Vagina (tissue), 2 donors: Measurements from ENCODE around the gene TUBGCP2. TPM values are rescaled to one million over a fixed set of nuclear protein-coding genes. Genes with fewer than 3 reads are reported as not detected.

Experiments used
- DNase-seq, 2 donors: peaks; one replicate each; pipeline ENCODE4 v3.0.0-alpha.2; 2017; ENCODE audit errors: extremely low spot score in 2 of 2
- H3K27ac ChIP-seq: fragments of 200-600 bp; sonication (generic); one replicate; pipeline ENCODE4 v1.5.1; 2019
- H3K27me3 ChIP-seq: fragments of 200-600 bp; sonication (generic); one replicate; pipeline ENCODE4 v1.5.1; 2019
- H3K36me3 ChIP-seq, 2 donors: fragments of 200-600 bp; sonication (generic); one replicate each; pipeline ENCODE4 v1.5.1; 2017 to 2019
- H3K4me1 ChIP-seq: fragments of 200-600 bp; sonication (generic); one replicate; pipeline ENCODE4 v1.5.1; 2019
- H3K4me3 ChIP-seq, 2 donors: fragments of 200-600 bp; sonication (generic); 1 replicate in 1 of 2; 2 replicates in 1 of 2; pipeline ENCODE4 v1.5.1; 2016 to 2019
- H3K9me3 ChIP-seq: fragments of 200-600 bp; sonication (generic); one replicate; pipeline ENCODE4 v1.5.1; 2019
- CTCF ChIP-seq, 3 experiments: fragments of 450-650 bp in 2 of 3; fragments of 200-600 bp in 1 of 3; sonication (generic) in 1 of 3; IDR thresholded peaks; one replicate each; pipeline ENCODE4 v1.5.1; 2017 to 2019; ENCODE audit warnings: antibody characterized with exemption in 3 of 3, mild to moderate bottlenecking in 2 of 3, moderate library complexity in 2 of 3
- POLR2A ChIP-seq, 2 donors: fragments of 450-650 bp; IDR thresholded peaks; one replicate each; pipeline ENCODE4 v1.6.1; 2017; ENCODE audit warnings: antibody characterized with exemption in 2 of 2, mild to moderate bottlenecking in 2 of 2, moderate library complexity in 2 of 2
- POLR2AphosphoS5 ChIP-seq, 2 donors: sonication (generic); formaldehyde crosslinking; IDR thresholded peaks; one replicate each; pipeline ENCODE4 v1.9.0; 2017; ENCODE audit warnings: antibody characterized with exemption in 2 of 2, mild to moderate bottlenecking in 2 of 2, low read depth in 1 of 2; ENCODE audit not compliant: insufficient read depth in 1 of 2
- intact Hi-C: fragments of 100-400 bp; cut with DNase I; formaldehyde crosslinking; loops from one replicate; pipeline ENCODE4 v1.15.1; 2023
- total RNA-seq: library from RNA; depleted of rRNA; stranded (reverse); fragments of >200 nt; gene quantifications from one replicate; pipeline ENCODE4 v1.2.3, GENCODE V29; 2016

The TUBGCP2 gene
- total RNA-seq, 1 donor from 2014 or later: 41.7 TPM

DNA sequence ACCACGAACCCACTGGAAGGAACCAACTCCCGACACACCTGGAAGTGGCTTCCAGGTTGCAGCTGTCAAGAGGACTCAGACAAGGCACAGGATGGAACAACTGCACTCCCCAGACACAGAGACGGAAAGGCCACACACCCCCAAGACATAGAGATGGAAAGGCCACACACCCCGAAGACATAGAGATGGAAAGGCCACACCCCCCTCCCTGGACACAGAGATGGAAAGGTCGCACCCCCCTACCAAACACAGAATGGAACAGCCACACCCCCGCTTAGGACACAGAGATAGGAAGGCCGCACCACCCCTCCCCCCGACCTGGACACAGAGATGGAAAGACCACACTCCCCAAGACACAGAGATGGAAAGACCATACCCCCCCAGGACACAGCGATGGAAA is 7.6 kb upstream of the TUBGCP2 start:
- TF ChIP-seq POLR2AphosphoS5 (IDR thresholded peaks at IDR 0.05; ENCODE audit: insufficient read depth in 1 of 2, low read depth in 1 of 2): no peak

GRCh38 chr10:133315847-133316246 is 7.2 kb upstream of the TUBGCP2 start:
- peaks cover 0 to 5% of the 10 kb centered on the region in 2 donors for H3K36me3 ChIP-seq
- no peaks in the 10 kb centered on the region for H3K9me3 ChIP-seq
- H3K4me3 ChIP-seq: no peak overlapping the region
- TF ChIP-seq POLR2A (IDR thresholded peaks at IDR 0.05): no peak
- no peak for TF ChIP-seq POLR2AphosphoS5 (IDR thresholded peaks at IDR 0.05; ENCODE audit: insufficient read depth in 1 of 2, low read depth in 1 of 2)
- no peak for TF ChIP-seq CTCF (IDR thresholded peaks at IDR 0.05)
- DNase-seq: no peak
- H3K4me1 ChIP-seq: peaks cover 6% of the 10 kb centered on the region
- intact Hi-C loops: no loop called here
- H3K27me3 ChIP-seq: no peaks in the 10 kb centered on the region
- H3K27ac ChIP-seq: no peak overlapping the region

More for the DNA sequence above, 7.6 kb upstream of the TUBGCP2 start:
- Histone ChIP-seq H3K27me3 (no peaks in the 10 kb centered on the region), H3K36me3 (peaks cover 0 to 5% of the 10 kb centered on the region in 2 donors), H3K4me3 (no peak overlapping the region), H3K27ac (no peak overlapping the region), H3K4me1 (peaks cover 6% of the 10 kb centered on the region), H3K9me3 (no peaks in the 10 kb centered on the region)
- no peak for DNase-seq
- intact Hi-C loops: no loop called here

DNA sequence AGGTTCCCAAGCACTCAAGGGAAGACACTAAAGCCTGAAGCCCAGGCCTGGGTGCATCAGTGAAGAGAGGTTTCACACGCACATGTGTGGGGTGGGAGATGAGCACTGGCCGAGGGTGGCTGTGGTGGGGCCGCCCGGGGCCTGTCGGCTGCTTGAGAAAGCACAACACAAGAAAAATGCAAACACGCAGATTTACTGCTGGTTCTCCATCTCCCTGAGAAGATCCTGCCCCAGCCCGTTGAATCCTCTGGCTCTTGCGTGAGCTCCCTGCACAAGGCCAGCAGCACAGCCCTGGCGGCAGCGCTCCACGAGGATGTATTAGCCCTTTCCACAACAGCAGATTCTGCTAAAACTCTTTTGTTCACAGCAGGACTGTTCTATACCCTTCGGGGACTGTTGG is 6.2 kb upstream of the TUBGCP2 start:
- Histone ChIP-seq H3K27me3 (no peaks in the 10 kb centered on the region), H3K4me1 (peaks cover 6% of the 10 kb centered on the region), H3K4me3 (no peak overlapping the region), H3K27ac (no peak overlapping the region), H3K9me3 (no peaks in the 10 kb centered on the region), H3K36me3 (peaks cover 0 to 13% of the 10 kb centered on the region in 2 donors)
- TF ChIP-seq POLR2A (IDR thresholded peaks at IDR 0.05) (no peak), POLR2AphosphoS5 (IDR thresholded peaks at IDR 0.05; ENCODE audit: insufficient read depth in 1 of 2, low read depth in 1 of 2) (no peak), CTCF (IDR thresholded peaks at IDR 0.05) (no peak)
- DNase-seq: no peak
- intact Hi-C loops: no loop called here

GRCh38 chr10:133313192-133313591 is 4.5 kb upstream of the TUBGCP2 start:
- intact Hi-C loops: no loop called here
- peaks cover 0 to 14% of the 10 kb centered on the region in 2 donors for H3K36me3 ChIP-seq
- no peaks in the 10 kb centered on the region for H3K27me3 ChIP-seq
- H3K9me3 ChIP-seq: no peaks in the 10 kb centered on the region
- no peak for TF ChIP-seq POLR2A (IDR thresholded peaks at IDR 0.05)
- TF ChIP-seq CTCF (IDR thresholded peaks at IDR 0.05): no peak
- no peak for TF ChIP-seq POLR2AphosphoS5 (IDR thresholded peaks at IDR 0.05; ENCODE audit: insufficient read depth in 1 of 2, low read depth in 1 of 2)
- H3K4me3 ChIP-seq: no peak overlapping the region
- no peak overlapping the region for H3K27ac ChIP-seq
- no peak for DNase-seq
- peaks cover 6% of the 10 kb centered on the region for H3K4me1 ChIP-seq

DNA sequence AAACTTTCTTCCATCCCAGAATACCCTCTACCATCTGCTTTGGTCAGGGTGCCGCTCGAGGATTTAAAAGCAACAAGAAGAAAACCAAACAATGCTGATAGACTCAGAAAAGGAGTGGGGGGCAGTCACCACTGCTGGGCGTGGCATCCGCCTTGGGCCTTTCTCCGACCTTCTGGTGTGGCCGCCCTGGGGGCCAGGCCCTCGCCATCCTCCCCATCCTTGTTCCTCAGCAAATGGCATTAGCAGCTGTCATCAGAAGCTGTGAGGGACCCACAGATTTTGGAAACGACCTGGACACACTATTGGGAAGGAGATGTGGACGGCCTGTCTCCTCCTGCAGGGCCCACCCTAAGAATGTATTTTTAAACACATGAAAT is 4.1 kb upstream of the TUBGCP2 start:
- no peak for DNase-seq
- Histone ChIP-seq H3K4me1 (peaks cover 9% of the 10 kb centered on the region), H3K27me3 (no peaks in the 10 kb centered on the region), H3K4me3 (no peak overlapping the region), H3K9me3 (no peaks in the 10 kb centered on the region), H3K27ac (no peak overlapping the region), H3K36me3 (peaks cover 0 to 14% of the 10 kb centered on the region in 2 donors)
- TF ChIP-seq CTCF (IDR thresholded peaks at IDR 0.05): no peak
- TF ChIP-seq POLR2A (IDR thresholded peaks at IDR 0.05): no peak
- no peak for TF ChIP-seq POLR2AphosphoS5 (IDR thresholded peaks at IDR 0.05; ENCODE audit: insufficient read depth in 1 of 2, low read depth in 1 of 2)
- intact Hi-C loops: no loop called here
